ENCODE measurements around the gene TUBGCP2.

Gene TUBGCP2

GRCh38 chr10:133339708-133340380, 31.2 kb upstream of the TUBGCP2 start:
- H3K27ac ChIP-seq (ENCODE audit: low read depth, low read length), result no peak overlapping the region
- H3K4me1 ChIP-seq (ENCODE audit: insufficient read depth, low read length), result peaks cover 7% of the 10 kb centered on the region
- peaks cover 38 to 54% of the 10 kb centered on the region in 2 donors for H3K27me3 ChIP-seq (ENCODE audit: control insufficient read depth in 1 of 2, insufficient read depth in 2 of 2, low read length in 2 of 2)
- H3K9ac ChIP-seq (ENCODE audit: low read length), result no peak overlapping the region
- H3K36me3 ChIP-seq (ENCODE audit: insufficient read depth, low read length), result no peaks in the 10 kb centered on the region
- H3K4me3 ChIP-seq (ENCODE audit: low read depth in 1 of 2, low read length in 2 of 2), result no peak overlapping the region
- H3K9me3 ChIP-seq (ENCODE audit: low read length), result no peaks in the 10 kb centered on the region

GRCh38 chr10:133338080-133339071, 29.7 kb upstream of the TUBGCP2 start:
- no peaks in the 10 kb centered on the region for H3K36me3 ChIP-seq (ENCODE audit: insufficient read depth, low read length)
- peaks cover 7% of the 10 kb centered on the region for H3K4me1 ChIP-seq (ENCODE audit: insufficient read depth, low read length)
- H3K9me3 ChIP-seq (ENCODE audit: low read length), result no peaks in the 10 kb centered on the region
- H3K4me3 ChIP-seq (ENCODE audit: low read depth in 1 of 2, low read length in 2 of 2), result no peak overlapping the region
- peaks cover 38 to 58% of the 10 kb centered on the region in 2 donors for H3K27me3 ChIP-seq (ENCODE audit: control insufficient read depth in 1 of 2, insufficient read depth in 2 of 2, low read length in 2 of 2)
- H3K27ac ChIP-seq (ENCODE audit: low read depth, low read length), result no peak overlapping the region
- H3K9ac ChIP-seq (ENCODE audit: low read length), result no peak overlapping the region

GRCh38 chr10:133337370-133337725, 28.7 kb upstream of the TUBGCP2 start:
- Histone ChIP-seq H3K36me3 (ENCODE audit: insufficient read depth, low read length) (no peaks in the 10 kb centered on the region), H3K27me3 (ENCODE audit: control insufficient read depth in 1 of 2, insufficient read depth in 2 of 2, low read length in 2 of 2) (peaks cover 44 to 61% of the 10 kb centered on the region in 2 donors), H3K4me1 (ENCODE audit: insufficient read depth, low read length) (peaks cover 7% of the 10 kb centered on the region), H3K9me3 (ENCODE audit: low read length) (no peaks in the 10 kb centered on the region), H3K27ac (ENCODE audit: low read depth, low read length) (no peak overlapping the region), H3K9ac (ENCODE audit: low read length) (no peak overlapping the region), H3K4me3 (ENCODE audit: low read depth in 1 of 2, low read length in 2 of 2) (no peak overlapping the region)

GRCh38 chr10:133336577-133337369, 28.1 kb upstream of the TUBGCP2 start, which contains the start of gene CALY:
Gene CALY (minus strand): TSS chr10:133336896. CDS start chr10:133328989, 7,907 bp downstream.
- no peak within 1 kb of the TSS for H3K9ac ChIP-seq (ENCODE audit: low read length)
- peak within 1 kb of the TSS in 1 of 2 donors; percentile 32 for H3K4me3 ChIP-seq (ENCODE audit: low read depth in 1 of 2, low read length in 2 of 2)
- H3K27me3 ChIP-seq (ENCODE audit: control insufficient read depth in 1 of 2, insufficient read depth in 2 of 2, low read length in 2 of 2), result peaks cover 47 to 66% of the 10 kb centered on the region in 2 donors
- peaks cover 7% of the 10 kb centered on the region for H3K4me1 ChIP-seq (ENCODE audit: insufficient read depth, low read length)
- H3K36me3 ChIP-seq (ENCODE audit: insufficient read depth, low read length), result no peaks in the 10 kb centered on the region
- H3K27ac ChIP-seq (ENCODE audit: low read depth, low read length), result no peak within 1 kb of the TSS
- no peaks in the 10 kb centered on the region for H3K9me3 ChIP-seq (ENCODE audit: low read length)

GRCh38 chr10:133336118-133336576, 27.5 kb upstream of the TUBGCP2 start:
- Histone ChIP-seq H3K27me3 (ENCODE audit: control insufficient read depth in 1 of 2, insufficient read depth in 2 of 2, low read length in 2 of 2) (peaks cover 48 to 73% of the 10 kb centered on the region in 2 donors), H3K4me3 (ENCODE audit: low read depth in 1 of 2, low read length in 2 of 2) (no peak overlapping the region), H3K36me3 (ENCODE audit: insufficient read depth, low read length) (no peaks in the 10 kb centered on the region), H3K4me1 (ENCODE audit: insufficient read depth, low read length) (peaks cover 7% of the 10 kb centered on the region), H3K27ac (ENCODE audit: low read depth, low read length) (no peak overlapping the region), H3K9ac (ENCODE audit: low read length) (no peak overlapping the region), H3K9me3 (ENCODE audit: low read length) (no peaks in the 10 kb centered on the region)

GRCh38 chr10:133335246-133336117, 26.8 kb upstream of the TUBGCP2 start:
- peaks cover 7% of the 10 kb centered on the region for H3K4me1 ChIP-seq (ENCODE audit: insufficient read depth, low read length)
- H3K27me3 ChIP-seq (ENCODE audit: control insufficient read depth in 1 of 2, insufficient read depth in 2 of 2, low read length in 2 of 2), result peaks cover 52 to 77% of the 10 kb centered on the region in 2 donors
- no peaks in the 10 kb centered on the region for H3K36me3 ChIP-seq (ENCODE audit: insufficient read depth, low read length)
- H3K4me3 ChIP-seq (ENCODE audit: low read depth in 1 of 2, low read length in 2 of 2), result peak overlapping the region in 1 of 2 donors; percentile 32
- no peak overlapping the region for H3K27ac ChIP-seq (ENCODE audit: low read depth, low read length)
- H3K9ac ChIP-seq (ENCODE audit: low read length), result no peak overlapping the region
- no peaks in the 10 kb centered on the region for H3K9me3 ChIP-seq (ENCODE audit: low read length)

GRCh38 chr10:133334503-133335245, 26.0 kb upstream of the TUBGCP2 start:
- no peaks in the 10 kb centered on the region for H3K9me3 ChIP-seq (ENCODE audit: low read length)
- no peak overlapping the region for H3K27ac ChIP-seq (ENCODE audit: low read depth, low read length)
- H3K36me3 ChIP-seq (ENCODE audit: insufficient read depth, low read length), result no peaks in the 10 kb centered on the region
- peak overlapping the region in 1 of 2 donors; percentile 32 for H3K4me3 ChIP-seq (ENCODE audit: low read depth in 1 of 2, low read length in 2 of 2)
- H3K4me1 ChIP-seq (ENCODE audit: insufficient read depth, low read length), result peaks cover 10% of the 10 kb centered on the region
- peaks cover 51 to 76% of the 10 kb centered on the region in 2 donors for H3K27me3 ChIP-seq (ENCODE audit: control insufficient read depth in 1 of 2, insufficient read depth in 2 of 2, low read length in 2 of 2)
- no peak overlapping the region for H3K9ac ChIP-seq (ENCODE audit: low read length)

- peaks cover 50 to 83% of the 10 kb centered on the region in 2 donors for H3K27me3 ChIP-seq (ENCODE audit: control insufficient read depth in 1 of 2, insufficient read depth in 2 of 2, low read length in 2 of 2)
- no peaks in the 10 kb centered on the region for H3K9me3 ChIP-seq (ENCODE audit: low read length)
- H3K27ac ChIP-seq (ENCODE audit: low read depth, low read length), result no peak overlapping the region
- no peak overlapping the region for H3K4me3 ChIP-seq (ENCODE audit: low read depth in 1 of 2, low read length in 2 of 2)
- H3K4me1 ChIP-seq (ENCODE audit: insufficient read depth, low read length), result peaks cover 13% of the 10 kb centered on the region
- no peak overlapping the region for H3K9ac ChIP-seq (ENCODE audit: low read length)
- H3K36me3 ChIP-seq (ENCODE audit: insufficient read depth, low read length), result no peaks in the 10 kb centered on the region
These were observed 24.4 kb upstream of the TUBGCP2 start for GRCh38 chr10:133332936-133333699.

GRCh38 chr10:133329491-133330202, 21.0 kb upstream of the TUBGCP2 start:
- H3K9ac ChIP-seq (ENCODE audit: low read length), result no peak overlapping the region
- no peaks in the 10 kb centered on the region for H3K36me3 ChIP-seq (ENCODE audit: insufficient read depth, low read length)
- H3K4me1 ChIP-seq (ENCODE audit: insufficient read depth, low read length), result peaks cover 12% of the 10 kb centered on the region
- no peaks in the 10 kb centered on the region for H3K9me3 ChIP-seq (ENCODE audit: low read length)
- H3K4me3 ChIP-seq (ENCODE audit: low read depth in 1 of 2, low read length in 2 of 2), result peak overlapping the region; percentile 32 to 39
- no peak overlapping the region for H3K27ac ChIP-seq (ENCODE audit: low read depth, low read length)
- H3K27me3 ChIP-seq (ENCODE audit: control insufficient read depth in 1 of 2, insufficient read depth in 2 of 2, low read length in 2 of 2), result peaks cover 54 to 83% of the 10 kb centered on the region in 2 donors
